Measurements from ENCODE around the gene ERCC4.

The ERCC4 gene

GRCh38 chr16:13898233-13898632, 21.7 kb upstream of the ERCC4 start:
- H2AFZ ChIP-seq (ENCODE audit: low read depth, low read length): no peak overlapping the region
- no peaks in the 10 kb centered on the region for H4K20me1 ChIP-seq (ENCODE audit: insufficient read depth, low read length)
- no peak overlapping the region for H3K4me2 ChIP-seq (ENCODE audit: low read length)
- peaks cover 26% of the 10 kb centered on the region for H3K27me3 ChIP-seq (ENCODE audit: low read depth, low read length)
- no peak overlapping the region for H3K4me3 ChIP-seq (ENCODE audit: low read length)
- H3K27ac ChIP-seq (ENCODE audit: low read length): no peak overlapping the region
- H3K4me1 ChIP-seq (ENCODE audit: low read length): no peaks in the 10 kb centered on the region
- no peak for TF ChIP-seq CTCF (IDR thresholded peaks at IDR 0.05; ENCODE audit: low read depth, low read length)
- no peak for TF ChIP-seq EZH2phosphoT487 (IDR thresholded peaks at IDR 0.05; ENCODE audit: low read depth)
- H3K79me2 ChIP-seq (ENCODE audit: low read length): no peaks in the 10 kb centered on the region
- peaks cover 5% of the 10 kb centered on the region; the same call in 1 of the 2 replicates for H3K9me3 ChIP-seq (ENCODE audit: insufficient read depth, low read length)
- H3K36me3 ChIP-seq (replicated peaks; ENCODE audit: low read depth, low read length): no peaks in the 10 kb centered on the region
- no peak overlapping the region for H3K9ac ChIP-seq (ENCODE audit: low read length)

- Histone ChIP-seq H3K79me2 (ENCODE audit: low read length) (no peaks in the 10 kb centered on the region), H3K4me2 (ENCODE audit: low read length) (no peak overlapping the region), H3K9ac (ENCODE audit: low read length) (no peak overlapping the region), H3K27ac (ENCODE audit: low read length) (no peak overlapping the region), H4K20me1 (ENCODE audit: insufficient read depth, low read length) (no peaks in the 10 kb centered on the region), H3K9me3 (ENCODE audit: insufficient read depth, low read length) (no peaks in the 10 kb centered on the region), H2AFZ (ENCODE audit: low read depth, low read length) (no peak overlapping the region), H3K27me3 (ENCODE audit: low read depth, low read length) (peaks cover 10% of the 10 kb centered on the region), H3K4me1 (ENCODE audit: low read length) (peaks cover 7% of the 10 kb centered on the region), H3K36me3 (replicated peaks; ENCODE audit: low read depth, low read length) (no peaks in the 10 kb centered on the region), H3K4me3 (ENCODE audit: low read length) (no peak overlapping the region)
- no peak for TF ChIP-seq EZH2phosphoT487 (IDR thresholded peaks at IDR 0.05; ENCODE audit: low read depth)
- TF ChIP-seq CTCF (IDR thresholded peaks at IDR 0.05; ENCODE audit: low read depth, low read length): no peak
These were observed 17.9 kb upstream of the ERCC4 start for GRCh38 chr16:13902052-13902451.

- Histone ChIP-seq H3K79me2 (ENCODE audit: low read length) (no peaks in the 10 kb centered on the region), H3K9ac (ENCODE audit: low read length) (no peak overlapping the region), H3K4me1 (ENCODE audit: low read length) (peaks cover 7% of the 10 kb centered on the region), H3K27me3 (ENCODE audit: low read depth, low read length) (peaks cover 10% of the 10 kb centered on the region), H3K4me2 (ENCODE audit: low read length) (no peak overlapping the region), H2AFZ (ENCODE audit: low read depth, low read length) (no peak overlapping the region), H3K36me3 (replicated peaks; ENCODE audit: low read depth, low read length) (no peaks in the 10 kb centered on the region), H3K27ac (ENCODE audit: low read length) (no peak overlapping the region), H3K9me3 (ENCODE audit: insufficient read depth, low read length) (no peaks in the 10 kb centered on the region), H3K4me3 (ENCODE audit: low read length) (no peak overlapping the region), H4K20me1 (ENCODE audit: insufficient read depth, low read length) (no peaks in the 10 kb centered on the region)
- TF ChIP-seq EZH2phosphoT487 (IDR thresholded peaks at IDR 0.05; ENCODE audit: low read depth): no peak
- no peak for TF ChIP-seq CTCF (IDR thresholded peaks at IDR 0.05; ENCODE audit: low read depth, low read length)
These were observed 17.3 kb upstream of the ERCC4 start for GRCh38 chr16:13902677-13903076.

GRCh38 chr16:13904179-13904691, 15.7 kb upstream of the ERCC4 start:
- no peaks in the 10 kb centered on the region for H3K79me2 ChIP-seq (ENCODE audit: low read length)
- peaks cover 22% of the 10 kb centered on the region for H3K27me3 ChIP-seq (ENCODE audit: low read depth, low read length)
- no peak overlapping the region for H3K27ac ChIP-seq (ENCODE audit: low read length)
- no peak overlapping the region for H2AFZ ChIP-seq (ENCODE audit: low read depth, low read length)
- no peak for TF ChIP-seq EZH2phosphoT487 (IDR thresholded peaks at IDR 0.05; ENCODE audit: low read depth)
- no peak for TF ChIP-seq CTCF (IDR thresholded peaks at IDR 0.05; ENCODE audit: low read depth, low read length)
- no peaks in the 10 kb centered on the region for H3K9me3 ChIP-seq (ENCODE audit: insufficient read depth, low read length)
- peaks cover 7% of the 10 kb centered on the region for H3K4me1 ChIP-seq (ENCODE audit: low read length)
- no peak overlapping the region for H3K4me2 ChIP-seq (ENCODE audit: low read length)
- H3K4me3 ChIP-seq (ENCODE audit: low read length): no peak overlapping the region
- H4K20me1 ChIP-seq (ENCODE audit: insufficient read depth, low read length): no peaks in the 10 kb centered on the region
- H3K9ac ChIP-seq (ENCODE audit: low read length): no peak overlapping the region
- no peaks in the 10 kb centered on the region for H3K36me3 ChIP-seq (replicated peaks; ENCODE audit: low read depth, low read length)

Data from OCI-LY3 (cell line).